Uterus (tissue), 4 donors: ENCODE data around the gene ECSIT. TPM values are rescaled to one million over a fixed set of nuclear protein-coding genes. Genes with fewer than 3 reads are reported as not detected.
A peak's percentile ranks its signal among the peaks of the same experiment; 100 is the strongest.

Experiments
- DNase-seq, 2 donors: peaks; one replicate each; pipeline ENCODE4 v3.0.0-alpha.2; 2019 to 2020
- H3K27ac ChIP-seq, 2 donors: fragments of 200-600 bp; sonication (generic); 1 replicate in 1 of 2; 2 replicates in 1 of 2; pipeline ENCODE4 v1.5.1; 2016 to 2018
- H3K27me3 ChIP-seq, 2 donors: fragments of 200-600 bp; sonication (generic); one replicate each; pipeline ENCODE4 v1.5.1; 2018 to 2019; ENCODE audit warnings: control low read depth in 1 of 2
- H3K36me3 ChIP-seq, 2 donors: fragments of 200-600 bp; sonication (generic); one replicate each; pipeline ENCODE4 v1.5.1; 2019; ENCODE audit warnings: control low read depth in 1 of 2
- H3K4me1 ChIP-seq, 2 donors: fragments of 200-600 bp; sonication (generic); one replicate each; pipeline ENCODE4 v1.5.1; 2018 to 2019; ENCODE audit warnings: control low read depth in 1 of 2
- H3K4me3 ChIP-seq, 2 donors: fragments of 200-600 bp; sonication (generic); 1 replicate in 1 of 2; 2 replicates in 1 of 2; pipeline ENCODE4 v1.5.1; 2018 to 2019; ENCODE audit warnings: mild to moderate bottlenecking in 1 of 2
- H3K9me3 ChIP-seq, 2 donors: fragments of 200-600 bp; sonication (generic); one replicate each; pipeline ENCODE4 v1.5.1; 2019; ENCODE audit warnings: control low read depth in 1 of 2
- POLR2A ChIP-seq, 2 donors: fragments of 450-650 bp; IDR thresholded peaks; one replicate each; pipeline ENCODE4 v1.6.1; 2016; ENCODE audit warnings: antibody characterized with exemption in 2 of 2, mild to moderate bottlenecking in 1 of 2, moderate library complexity in 1 of 2
- intact Hi-C: fragments of 100-400 bp; cut with DNase I; formaldehyde crosslinking; loops from one replicate; pipeline ENCODE4 v1.15.1; 2023; ENCODE audit warnings: low total_unique reads
- total RNA-seq, 4 donors: library from RNA; depleted of rRNA in 3 of 4; stranded (reverse); fragments of >200 nt in 3 of 4; gene quantifications; one replicate each; pipeline versions ENCODE4 v1.1.0 to v1.2.4, GENCODE V29; 2014 to 2023
- TF ChIP-seq, protein P1 (sequence below), 4 experiments: fragments of 200-600 bp in 2 of 4; fragments of 450-650 bp in 2 of 4; sonication (generic) in 2 of 4; IDR thresholded peaks; one replicate each; pipeline ENCODE4 v1.5.1; 2016 to 2019; ENCODE audit warnings: antibody characterized with exemption in 4 of 4, mild to moderate bottlenecking in 2 of 4, moderate library complexity in 1 of 4
- donor health status: DM: yes; HTN: yes; CAD: no.

ECSIT gene
- total RNA-seq, 4 donors from 2014 or later: 44.6 to 138 (median 58.2) TPM

DNA sequence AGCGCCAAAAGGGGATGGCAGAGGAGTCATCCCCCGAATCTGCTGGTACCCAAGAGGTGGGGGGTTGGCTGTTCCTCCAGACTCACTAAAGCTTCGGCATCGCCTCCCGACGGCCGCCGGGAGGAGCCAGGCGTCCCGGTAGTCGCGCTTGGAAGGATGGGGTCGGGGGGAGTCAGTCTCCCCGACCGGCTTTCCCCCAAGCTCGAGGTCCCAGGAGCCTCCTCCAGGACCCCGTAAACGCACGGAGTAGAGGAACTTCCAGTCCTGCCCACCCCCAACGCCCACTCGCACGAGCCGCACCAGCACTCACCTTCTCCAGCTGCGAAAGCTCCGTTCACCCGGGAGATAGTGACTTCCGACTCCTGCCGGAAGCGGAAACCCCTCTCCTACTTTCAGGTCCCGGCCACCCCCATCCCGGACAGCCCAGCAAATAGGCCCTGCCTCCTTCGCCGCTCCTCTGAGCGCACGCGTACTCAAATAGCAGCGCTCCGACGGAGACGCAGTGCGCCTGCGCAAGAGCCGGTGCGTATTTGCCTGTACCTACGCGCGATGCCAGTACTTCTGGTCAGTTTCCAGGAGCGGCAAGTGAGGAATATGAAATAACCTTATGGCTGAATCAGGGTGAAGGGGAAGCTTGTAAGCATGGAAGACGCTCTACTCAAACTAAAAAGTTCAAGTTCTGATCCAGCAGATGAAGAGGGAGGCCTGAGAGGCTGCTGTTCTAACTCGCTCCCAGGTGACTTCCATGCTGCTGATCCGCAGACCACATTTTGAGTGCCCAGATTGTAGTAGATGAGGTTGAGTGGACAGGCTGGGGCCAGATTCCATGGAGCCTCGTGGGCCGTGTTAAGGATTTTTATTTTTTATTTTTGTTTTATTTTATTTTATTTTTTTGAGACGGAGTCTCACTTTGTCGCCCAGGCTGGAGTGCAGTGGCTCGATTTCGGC lies 30.2 kb upstream of the ECSIT start, which contains the start of gene ELOF1:
ELOF1 (minus strand) TSS at position 350 of the 948 bp plus-strand sequence. CDS start 4,883 bp downstream, outside the sequence.
- H3K4me1 ChIP-seq: peaks cover 0 to 8% of the 10 kb centered on the region in 2 donors
- TF ChIP-seq, protein P1, sequence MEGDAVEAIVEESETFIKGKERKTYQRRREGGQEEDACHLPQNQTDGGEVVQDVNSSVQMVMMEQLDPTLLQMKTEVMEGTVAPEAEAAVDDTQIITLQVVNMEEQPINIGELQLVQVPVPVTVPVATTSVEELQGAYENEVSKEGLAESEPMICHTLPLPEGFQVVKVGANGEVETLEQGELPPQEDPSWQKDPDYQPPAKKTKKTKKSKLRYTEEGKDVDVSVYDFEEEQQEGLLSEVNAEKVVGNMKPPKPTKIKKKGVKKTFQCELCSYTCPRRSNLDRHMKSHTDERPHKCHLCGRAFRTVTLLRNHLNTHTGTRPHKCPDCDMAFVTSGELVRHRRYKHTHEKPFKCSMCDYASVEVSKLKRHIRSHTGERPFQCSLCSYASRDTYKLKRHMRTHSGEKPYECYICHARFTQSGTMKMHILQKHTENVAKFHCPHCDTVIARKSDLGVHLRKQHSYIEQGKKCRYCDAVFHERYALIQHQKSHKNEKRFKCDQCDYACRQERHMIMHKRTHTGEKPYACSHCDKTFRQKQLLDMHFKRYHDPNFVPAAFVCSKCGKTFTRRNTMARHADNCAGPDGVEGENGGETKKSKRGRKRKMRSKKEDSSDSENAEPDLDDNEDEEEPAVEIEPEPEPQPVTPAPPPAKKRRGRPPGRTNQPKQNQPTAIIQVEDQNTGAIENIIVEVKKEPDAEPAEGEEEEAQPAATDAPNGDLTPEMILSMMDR (IDR thresholded peaks at IDR 0.05): peak in 3 of 4 experiments; percentile 5 to 33 (median 32)
- TF ChIP-seq POLR2A (IDR thresholded peaks at IDR 0.05): peak; percentile 83 to 84
- H3K4me3 ChIP-seq: peak within 1 kb of the TSS; percentile 57 to 85
- no peaks in the 10 kb centered on the region for H3K9me3 ChIP-seq
- H3K36me3 ChIP-seq: no peaks in the 10 kb centered on the region
- intact Hi-C loops: no loop called here
- peak; percentile 97 to 98 for DNase-seq
- peak within 1 kb of the TSS; percentile 70 to 82 for H3K27ac ChIP-seq
- no peaks in the 10 kb centered on the region for H3K27me3 ChIP-seq

DNA sequence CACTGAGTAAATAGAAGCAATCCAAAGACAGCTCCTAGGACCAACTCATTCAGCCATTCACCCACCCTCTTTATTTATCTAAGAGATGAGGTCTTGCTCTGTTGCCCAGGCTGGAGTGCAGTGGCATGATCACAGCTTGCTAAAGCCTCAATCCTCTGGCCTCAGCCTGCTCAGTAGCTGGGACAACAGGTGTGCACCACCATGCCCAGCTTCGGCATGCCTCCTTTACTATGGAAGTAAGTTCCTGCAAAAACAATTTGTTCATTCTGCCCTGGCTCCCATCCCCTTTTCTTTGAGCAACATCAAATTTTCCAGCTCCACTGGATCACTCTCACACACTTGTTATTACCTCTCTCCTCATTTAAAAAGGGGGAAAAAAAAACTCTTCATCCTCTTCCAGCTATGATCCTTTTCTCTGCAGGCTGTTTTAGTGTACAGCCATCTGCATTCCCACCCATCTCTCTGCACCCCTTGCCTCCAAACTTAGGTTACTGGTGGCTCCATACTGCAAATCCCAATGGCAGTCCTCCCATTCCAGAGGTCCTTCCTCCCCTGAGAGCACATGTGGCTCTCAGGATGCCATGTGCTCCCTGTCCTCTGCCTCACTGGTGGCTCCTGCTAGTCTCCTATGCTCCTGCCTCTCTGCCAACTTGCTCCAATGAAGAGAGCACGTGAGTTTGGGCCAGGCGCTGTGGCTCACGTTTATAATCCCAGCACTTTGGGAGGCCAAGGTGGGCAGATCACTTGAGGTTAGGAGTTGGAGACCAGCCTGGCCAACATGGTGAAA lies 27.9 kb upstream of the ECSIT start:
- Histone ChIP-seq H3K27ac (no peak overlapping the region), H3K4me3 (no peak overlapping the region), H3K9me3 (no peaks in the 10 kb centered on the region), H3K4me1 (peaks cover 0 to 12% of the 10 kb centered on the region in 2 donors), H3K36me3 (no peaks in the 10 kb centered on the region), H3K27me3 (no peaks in the 10 kb centered on the region)
- TF ChIP-seq, protein P1 (IDR thresholded peaks at IDR 0.05): no peak
- TF ChIP-seq POLR2A (IDR thresholded peaks at IDR 0.05): no peak
- DNase-seq: no peak
- intact Hi-C loops: no loop called here

DNA sequence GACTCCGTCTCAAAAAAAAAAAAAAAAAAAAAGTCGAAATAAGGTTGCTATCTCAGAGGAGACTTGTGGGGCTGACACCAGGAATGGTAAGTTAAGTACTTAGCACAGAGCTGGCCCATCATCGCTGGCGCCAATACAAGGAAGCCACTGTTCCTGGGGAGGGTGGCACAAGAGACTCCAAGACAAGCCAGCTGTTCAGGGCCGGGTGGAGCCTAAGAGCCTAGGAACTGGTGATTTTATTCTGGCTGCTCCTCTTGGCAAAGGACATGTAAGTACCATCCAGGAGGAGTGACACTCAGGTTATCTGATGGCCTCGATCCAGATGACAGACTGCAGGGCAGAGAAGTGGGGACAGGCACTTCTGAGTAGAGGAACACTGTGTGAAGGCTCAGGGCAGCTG lies 26.3 kb upstream of the ECSIT start:
- H3K27ac ChIP-seq: no peak overlapping the region
- intact Hi-C loops: no loop called here
- TF ChIP-seq, protein P1 (IDR thresholded peaks at IDR 0.05): no peak
- TF ChIP-seq POLR2A (IDR thresholded peaks at IDR 0.05): no peak
- H3K36me3 ChIP-seq: no peaks in the 10 kb centered on the region
- no peak overlapping the region for H3K4me3 ChIP-seq
- no peak for DNase-seq
- H3K9me3 ChIP-seq: no peaks in the 10 kb centered on the region
- H3K4me1 ChIP-seq: peaks cover 0 to 15% of the 10 kb centered on the region in 2 donors
- H3K27me3 ChIP-seq: no peaks in the 10 kb centered on the region

DNA sequence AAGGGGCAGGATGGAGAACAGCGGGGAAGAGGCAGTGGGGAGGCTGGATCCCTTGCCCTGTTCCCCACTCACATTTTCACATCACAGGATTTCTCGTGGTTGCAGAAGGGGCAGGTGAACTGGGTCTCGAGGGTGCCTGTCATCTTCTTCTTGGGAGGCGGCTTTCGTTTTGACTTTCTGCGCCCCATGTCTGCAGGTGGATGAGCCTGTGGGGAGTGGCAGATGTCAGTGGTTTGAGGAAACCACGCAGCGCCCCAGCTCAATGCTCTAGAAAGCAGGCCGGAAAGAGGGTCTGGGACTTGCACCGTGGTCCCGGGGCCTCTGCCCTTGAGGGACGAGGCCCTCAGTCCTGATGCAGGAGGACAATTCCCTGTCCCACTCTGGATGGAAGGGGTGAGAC lies 25.2 kb upstream of the ECSIT start:
- intact Hi-C loops: no loop called here
- H3K27me3 ChIP-seq: no peaks in the 10 kb centered on the region
- no peak for DNase-seq
- no peaks in the 10 kb centered on the region for H3K9me3 ChIP-seq
- no peaks in the 10 kb centered on the region for H3K36me3 ChIP-seq
- no peak overlapping the region for H3K27ac ChIP-seq
- no peak for TF ChIP-seq POLR2A (IDR thresholded peaks at IDR 0.05)
- TF ChIP-seq, protein P1 (IDR thresholded peaks at IDR 0.05): no peak
- no peak overlapping the region for H3K4me3 ChIP-seq
- H3K4me1 ChIP-seq: peaks cover 0 to 23% of the 10 kb centered on the region in 2 donors
